Activated CD4-positive, alpha-beta memory T cell treated with anti-CD3 and anti-CD28 coated beads for 36 hours (primary cell): ENCODE measurements around the gene PREB. TPM values are rescaled to one million over a fixed set of nuclear protein-coding genes. Genes with fewer than 3 reads are reported as not detected.
"Not testable (repeated sequence)": the region's sequence is repeated elsewhere in the genome, so short reads cannot be mapped to it uniquely, and the experiment has no call there.

Experiments
- CTCF ChIA-PET: fragments of 350-600 bp; sonication (Branson Sonifier 250); formaldehyde crosslinking; loops from one replicate; lab custom pipeline; 2021; ENCODE audit warnings: antibody characterized with exemption, inconsistent platforms; lab: Charles Lee
- POLR2A ChIA-PET: fragments of 350-600 bp; sonication (Branson Sonifier 250); formaldehyde crosslinking; loops from one replicate; lab custom pipeline; 2021; ENCODE audit warnings: antibody characterized with exemption; lab: Charles Lee
- DNase-seq: peaks from one replicate; pipeline ENCODE4 v3.0.0-alpha.2; 2020
- H3K27ac Mint-ChIP-seq: one replicate; pipeline ENCODE4 v1.8.0; 2021; ENCODE audit warnings: mixed read lengths
- H3K27me3 Mint-ChIP-seq: one replicate; pipeline ENCODE4 v1.8.0; 2021; ENCODE audit warnings: mixed read lengths
- H3K36me3 Mint-ChIP-seq: one replicate; pipeline ENCODE4 v1.8.0; 2021; ENCODE audit warnings: mixed read lengths
- H3K4me1 Mint-ChIP-seq: one replicate; pipeline ENCODE4 v1.8.0; 2021; ENCODE audit warnings: low read depth, mixed read lengths
- H3K4me3 Mint-ChIP-seq: one replicate; pipeline ENCODE4 v1.8.0; 2021; ENCODE audit warnings: mild to moderate bottlenecking, mixed read lengths
- H3K9me3 Mint-ChIP-seq: one replicate; pipeline ENCODE4 v1.8.0; 2021; ENCODE audit warnings: mixed read lengths
- intact Hi-C: fragments of 100-400 bp; cut with micrococcal nuclease; formaldehyde crosslinking; loops from one replicate; pipeline ENCODE4 v1.15.1; 2023
- total RNA-seq, 2 experiments: library from RNA; stranded (reverse); gene quantifications; one replicate each; pipeline ENCODE4 v1.2.3, GENCODE V29; 2021

Gene PREB, protein sequence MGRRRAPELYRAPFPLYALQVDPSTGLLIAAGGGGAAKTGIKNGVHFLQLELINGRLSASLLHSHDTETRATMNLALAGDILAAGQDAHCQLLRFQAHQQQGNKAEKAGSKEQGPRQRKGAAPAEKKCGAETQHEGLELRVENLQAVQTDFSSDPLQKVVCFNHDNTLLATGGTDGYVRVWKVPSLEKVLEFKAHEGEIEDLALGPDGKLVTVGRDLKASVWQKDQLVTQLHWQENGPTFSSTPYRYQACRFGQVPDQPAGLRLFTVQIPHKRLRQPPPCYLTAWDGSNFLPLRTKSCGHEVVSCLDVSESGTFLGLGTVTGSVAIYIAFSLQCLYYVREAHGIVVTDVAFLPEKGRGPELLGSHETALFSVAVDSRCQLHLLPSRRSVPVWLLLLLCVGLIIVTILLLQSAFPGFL
- 10 to 100 TPM; 64.7 to 65.4 TPM for total RNA-seq

GRCh38 chr2:27133905-27134780 lies at the start of gene PREB:
Gene PREB, minus strand, starts transcription at chr2:27134636. Its CDS starts 215 bp downstream, at chr2:27134421.
- POLR2A ChIA-PET = interaction anchor here (0.5 to 2.6 kb wide), 8 partner anchors 8 to 107 kb away, joined by 3 to 20 read pairs (median 4); partner anchors contain the start of genes ABHD1, ATRAID, CGREF1 and KHK
- Mint-ChIP-seq H3K4me3 (peak within 1 kb of the TSS; percentile 89), H3K36me3 (peaks cover 15% of the 10 kb centered on the region), H3K27me3 (no peaks in the 10 kb centered on the region), H3K27ac (peak within 1 kb of the TSS; percentile 86), H3K4me1 (peaks cover 20% of the 10 kb centered on the region), H3K9me3 (no peaks in the 10 kb centered on the region)
- peak; percentile 98 for DNase-seq
- intact Hi-C loops = loop anchor here (1.0 to 5.0 kb wide), 4 partner anchors 11 to 83 kb away; partner anchors contain the start of genes ABHD1, CAD, KHK and OST4
- CTCF ChIA-PET = interaction anchor here (0.8 to 2.4 kb wide), 11 partner anchors 10 to 172 kb away, joined by 3 to 19 read pairs (median 4); partner anchors contain the start of gene ABHD1

DNA sequence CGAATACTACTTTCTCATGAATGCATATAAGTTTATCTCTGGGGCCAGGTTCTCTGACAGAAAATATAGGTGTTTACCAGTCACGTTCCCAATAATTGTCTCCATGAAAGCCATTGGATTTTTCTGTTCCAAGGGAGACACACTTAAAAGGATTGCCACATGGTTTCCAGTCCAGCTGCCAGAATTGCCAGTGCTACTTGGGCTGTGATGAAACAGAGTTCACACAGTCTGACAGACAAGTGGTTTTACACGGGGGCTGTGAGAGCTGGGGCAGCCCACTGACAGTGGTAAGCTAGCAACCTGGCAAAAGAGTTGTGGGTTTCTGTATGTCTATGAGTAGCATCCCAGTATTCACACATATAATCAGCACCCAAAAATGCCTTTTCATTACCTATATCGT lies 49.7 kb upstream of the PREB start:
- H3K27ac Mint-ChIP-seq = no peak overlapping the region
- no peaks in the 10 kb centered on the region for H3K9me3 Mint-ChIP-seq
- H3K4me3 Mint-ChIP-seq = no peak overlapping the region
- ChIA-PET CTCF (interaction anchor here (0.6 to 2.1 kb wide), 3 partner anchors 14 to 1333 kb away, joined by 3 to 9 read pairs (median 4); no protein-coding TSS in a partner anchor), POLR2A (no interaction called here)
- H3K36me3 Mint-ChIP-seq = no peaks in the 10 kb centered on the region
- DNase-seq = no peak
- intact Hi-C loops = no loop called here
- peaks cover 23% of the 10 kb centered on the region for H3K27me3 Mint-ChIP-seq
- H3K4me1 Mint-ChIP-seq = no peaks in the 10 kb centered on the region

DNA sequence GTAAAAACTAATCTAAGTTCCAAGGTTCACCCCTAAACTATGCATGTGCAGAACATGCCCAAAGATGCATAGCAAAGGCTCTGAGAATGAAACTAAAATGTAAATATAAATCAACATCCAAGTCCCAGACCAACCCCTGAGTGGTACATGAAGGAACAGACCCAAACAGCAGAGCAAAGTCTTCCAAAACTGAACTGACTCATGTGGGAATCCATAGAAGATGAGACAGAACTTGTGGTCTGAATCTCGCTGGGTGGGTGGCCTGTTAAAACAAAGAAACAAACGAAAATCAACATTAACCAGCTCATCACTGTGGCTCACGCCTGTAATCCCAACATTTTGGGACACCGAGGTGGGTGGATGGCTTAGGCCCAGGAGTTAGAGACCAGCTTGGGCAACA lies 47.9 kb upstream of the PREB start:
- H3K27ac Mint-ChIP-seq = no peak overlapping the region
- no peak for DNase-seq
- intact Hi-C loops = no loop called here
- H3K4me3 Mint-ChIP-seq = no peak overlapping the region
- no peaks in the 10 kb centered on the region for H3K36me3 Mint-ChIP-seq
- peaks cover 26% of the 10 kb centered on the region for H3K27me3 Mint-ChIP-seq
- CTCF ChIA-PET = interaction anchor here (1.1 kb wide), 1 partner anchor 121 kb away, joined by 3 read pairs; no protein-coding TSS in a partner anchor
- no peaks in the 10 kb centered on the region for H3K9me3 Mint-ChIP-seq
- no peaks in the 10 kb centered on the region for H3K4me1 Mint-ChIP-seq
- POLR2A ChIA-PET = no interaction called here

GRCh38 chr2:27179344-27180000 lies 45.0 kb upstream of the PREB start:
- intact Hi-C loops = no loop called here
- ChIA-PET CTCF (interaction anchor here (0.9 to 2.0 kb wide), 3 partner anchors 9 to 100 kb away, joined by 3 to 10 read pairs (median 5); no protein-coding TSS in a partner anchor), POLR2A (no interaction called here)
- Mint-ChIP-seq H3K4me1 (no peaks in the 10 kb centered on the region), H3K4me3 (no peak overlapping the region), H3K27ac (no peak overlapping the region), H3K9me3 (no peaks in the 10 kb centered on the region), H3K36me3 (no peaks in the 10 kb centered on the region), H3K27me3 (peaks cover 26% of the 10 kb centered on the region)
- no peak for DNase-seq

DNA sequence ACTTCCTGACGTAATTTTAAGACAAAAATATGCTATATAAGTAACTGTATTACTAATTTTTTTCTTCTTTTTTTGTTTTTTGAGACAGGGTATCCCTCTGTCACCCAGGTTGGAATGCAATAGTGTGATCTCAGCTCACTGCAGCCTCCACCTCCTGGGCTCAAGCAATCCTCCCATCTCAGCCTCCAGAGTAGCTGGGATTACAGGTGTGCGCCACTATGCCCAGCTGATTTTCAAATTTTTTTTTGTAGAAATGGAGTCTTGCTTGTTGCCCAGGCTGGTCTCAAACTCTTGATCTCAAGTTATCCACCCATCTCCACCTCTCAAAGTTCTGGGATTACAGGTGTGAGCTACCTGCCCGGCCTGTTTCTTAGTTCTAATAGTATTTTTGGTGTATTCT lies 44.0 kb upstream of the PREB start:
- DNase-seq = no peak
- Mint-ChIP-seq H3K9me3 (no peaks in the 10 kb centered on the region), H3K4me3 (no peak overlapping the region), H3K4me1 (no peaks in the 10 kb centered on the region), H3K27me3 (peaks cover 25% of the 10 kb centered on the region), H3K27ac (no peak overlapping the region), H3K36me3 (no peaks in the 10 kb centered on the region)
- ChIA-PET CTCF (interaction anchor here (2.0 kb wide), 1 partner anchor 8 kb away, joined by 10 read pairs; no protein-coding TSS in a partner anchor), POLR2A (no interaction called here)
- intact Hi-C loops = no loop called here

GRCh38 chr2:27177441-27178351 lies 43.3 kb upstream of the PREB start:
- ChIA-PET CTCF (interaction anchor here (0.7 to 2.0 kb wide), 2 partner anchors 7 to 255 kb away, joined by 3 to 10 read pairs; no protein-coding TSS in a partner anchor), POLR2A (no interaction called here)
- Mint-ChIP-seq H3K4me1 (no peaks in the 10 kb centered on the region), H3K4me3 (no peak overlapping the region), H3K36me3 (no peaks in the 10 kb centered on the region), H3K27me3 (peaks cover 25% of the 10 kb centered on the region), H3K9me3 (no peaks in the 10 kb centered on the region), H3K27ac (no peak overlapping the region)
- intact Hi-C loops = no loop called here
- no peak for DNase-seq

GRCh38 chr2:27175781-27176180 lies 41.3 kb upstream of the PREB start:
- H3K4me1 Mint-ChIP-seq, H3K9me3 Mint-ChIP-seq, H3K4me3 Mint-ChIP-seq, POLR2A ChIA-PET, H3K27ac Mint-ChIP-seq, intact Hi-C loops, DNase-seq, H3K36me3 Mint-ChIP-seq: not testable (repeated sequence)
- CTCF ChIA-PET = interaction anchor here (0.6 to 2.0 kb wide), 5 partner anchors 9 to 128 kb away, joined by 3 to 10 read pairs (median 3); no protein-coding TSS in a partner anchor
- H3K27me3 Mint-ChIP-seq = peaks cover 13% of the 10 kb centered on the region

DNA sequence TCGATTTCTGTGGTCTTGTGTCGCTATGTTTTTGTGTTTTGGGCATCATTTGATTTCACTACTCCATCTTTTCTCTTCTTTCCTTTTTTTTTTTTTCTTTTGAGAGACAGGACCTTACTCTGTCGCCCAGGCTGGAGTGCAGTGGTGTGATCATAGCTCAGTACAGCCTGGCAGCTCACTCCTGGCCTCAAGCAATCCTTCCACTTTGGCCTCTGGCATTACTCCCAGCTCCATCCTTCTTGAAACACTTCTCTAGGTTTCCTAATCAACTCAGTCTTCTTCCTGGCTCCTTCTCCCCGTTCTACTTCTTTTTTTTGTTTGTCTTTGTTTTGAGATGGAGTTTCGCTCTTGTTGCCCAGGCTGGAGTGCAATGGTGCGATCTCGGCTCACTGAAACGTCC lies 40.9 kb upstream of the PREB start:
- intact Hi-C loops = no loop called here
- peaks cover 12% of the 10 kb centered on the region for H3K27me3 Mint-ChIP-seq
- POLR2A ChIA-PET = no interaction called here
- H3K9me3 Mint-ChIP-seq = no peaks in the 10 kb centered on the region
- no peaks in the 10 kb centered on the region for H3K4me1 Mint-ChIP-seq
- no peaks in the 10 kb centered on the region for H3K36me3 Mint-ChIP-seq
- CTCF ChIA-PET = interaction anchor here (0.6 to 2.0 kb wide), 7 partner anchors 9 to 107 kb away, joined by 3 to 10 read pairs (median 4); no protein-coding TSS in a partner anchor
- H3K4me3 Mint-ChIP-seq = no peak overlapping the region
- H3K27ac Mint-ChIP-seq = no peak overlapping the region
- DNase-seq = no peak

DNA sequence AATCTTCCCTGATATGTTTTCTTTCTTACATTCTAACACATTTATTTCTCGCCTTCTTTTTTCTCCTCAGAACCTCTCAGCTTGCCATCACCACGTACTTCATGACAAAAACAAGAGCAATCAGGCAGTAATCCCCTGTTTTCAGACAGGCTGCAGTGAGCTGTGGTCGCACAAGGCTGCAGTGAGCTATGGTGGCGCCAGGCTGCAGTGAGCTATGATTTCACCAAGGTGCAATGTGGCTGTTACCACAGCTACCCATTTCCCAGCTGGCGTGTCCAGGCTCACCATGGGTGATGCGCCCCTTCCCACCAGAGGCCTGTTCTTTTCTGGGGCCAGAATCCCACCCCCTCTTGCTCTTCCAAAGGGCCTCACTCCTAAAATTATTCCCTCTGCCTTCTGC lies 40.2 kb upstream of the PREB start:
- H3K36me3 Mint-ChIP-seq = no peaks in the 10 kb centered on the region
- H3K27ac Mint-ChIP-seq = no peak overlapping the region
- CTCF ChIA-PET = interaction anchor here (0.8 to 2.0 kb wide), 5 partner anchors 8 to 108 kb away, joined by 3 to 10 read pairs (median 5); no protein-coding TSS in a partner anchor
- no peak for DNase-seq
- intact Hi-C loops = no loop called here
- peaks cover 2% of the 10 kb centered on the region for H3K4me1 Mint-ChIP-seq
- POLR2A ChIA-PET = no interaction called here
- H3K27me3 Mint-ChIP-seq = peaks cover 8% of the 10 kb centered on the region
- H3K4me3 Mint-ChIP-seq = no peak overlapping the region
- no peaks in the 10 kb centered on the region for H3K9me3 Mint-ChIP-seq

GRCh38 chr2:27171351-27171848 lies 37.0 kb upstream of the PREB start:
- Mint-ChIP-seq H3K9me3 (no peaks in the 10 kb centered on the region), H3K36me3 (no peaks in the 10 kb centered on the region), H3K4me3 (no peak overlapping the region), H3K4me1 (peaks cover 2% of the 10 kb centered on the region), H3K27ac (no peak overlapping the region), H3K27me3 (peaks cover 3% of the 10 kb centered on the region)
- ChIA-PET CTCF (interaction anchor here (0.6 to 3.5 kb wide), 8 partner anchors 7 to 131 kb away, joined by 3 to 45 read pairs (median 10); partner anchors contain the start of gene TRIM54), POLR2A (no interaction called here)
- intact Hi-C loops = no loop called here
- DNase-seq = no peak
